ENCODE results near the gene FBF1. TPM values are rescaled to one million over a fixed set of nuclear protein-coding genes. Genes with fewer than 3 reads are reported as not detected.
A peak's percentile ranks its signal among the peaks of the same experiment; 100 is the strongest.

Gene FBF1
- total RNA-seq, 4 donors from 2014 or later = 20.4 to 23.8 (median 22.4) TPM

- intact Hi-C loops (cut with DNase I; ENCODE audit: low total_unique reads) = no loop called here
- no peak overlapping the region for H3K4me3 ChIP-seq (ENCODE audit: low read depth, poor library complexity, severe bottlenecking)
- DNase-seq (ENCODE audit: low spot score in 2 of 2) = no peak
- WGBS, 2 donors = 45 to 59% methylated on average over 15 of the region's 15 CpGs
- TF ChIP-seq, protein P1, sequence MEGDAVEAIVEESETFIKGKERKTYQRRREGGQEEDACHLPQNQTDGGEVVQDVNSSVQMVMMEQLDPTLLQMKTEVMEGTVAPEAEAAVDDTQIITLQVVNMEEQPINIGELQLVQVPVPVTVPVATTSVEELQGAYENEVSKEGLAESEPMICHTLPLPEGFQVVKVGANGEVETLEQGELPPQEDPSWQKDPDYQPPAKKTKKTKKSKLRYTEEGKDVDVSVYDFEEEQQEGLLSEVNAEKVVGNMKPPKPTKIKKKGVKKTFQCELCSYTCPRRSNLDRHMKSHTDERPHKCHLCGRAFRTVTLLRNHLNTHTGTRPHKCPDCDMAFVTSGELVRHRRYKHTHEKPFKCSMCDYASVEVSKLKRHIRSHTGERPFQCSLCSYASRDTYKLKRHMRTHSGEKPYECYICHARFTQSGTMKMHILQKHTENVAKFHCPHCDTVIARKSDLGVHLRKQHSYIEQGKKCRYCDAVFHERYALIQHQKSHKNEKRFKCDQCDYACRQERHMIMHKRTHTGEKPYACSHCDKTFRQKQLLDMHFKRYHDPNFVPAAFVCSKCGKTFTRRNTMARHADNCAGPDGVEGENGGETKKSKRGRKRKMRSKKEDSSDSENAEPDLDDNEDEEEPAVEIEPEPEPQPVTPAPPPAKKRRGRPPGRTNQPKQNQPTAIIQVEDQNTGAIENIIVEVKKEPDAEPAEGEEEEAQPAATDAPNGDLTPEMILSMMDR (IDR thresholded peaks at IDR 0.05) = no peak
- no peak for TF ChIP-seq POLR2A (IDR thresholded peaks at IDR 0.05)
Observed at GRCh38 chr17:75881678-75882454, 59.0 kb downstream of the FBF1 start.

DNA sequence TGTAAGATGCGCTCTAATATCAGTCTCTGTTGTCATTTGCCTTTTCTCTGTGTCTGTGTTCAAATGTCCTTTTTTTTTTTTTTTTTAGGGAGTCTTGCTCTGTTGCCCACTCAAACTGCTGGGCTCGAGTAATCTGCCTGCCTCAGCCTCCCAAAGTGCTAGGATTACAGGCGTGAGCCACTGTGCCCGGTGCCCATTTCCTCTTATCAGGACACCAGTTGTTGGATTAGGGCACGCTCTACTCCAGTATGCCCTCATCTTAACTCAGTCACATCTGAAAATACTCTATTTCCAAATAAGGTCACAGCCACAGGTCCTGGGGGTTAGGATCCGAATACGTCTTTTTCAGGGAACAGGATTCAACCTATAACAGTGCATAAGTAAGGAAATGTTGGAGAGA, 60.6 kb downstream of the FBF1 start:
- H3K4me3 ChIP-seq (ENCODE audit: low read depth, poor library complexity, severe bottlenecking) = no peak overlapping the region
- 74 to 76% methylated on average over 7 of the region's 7 CpGs for WGBS, 2 donors
- intact Hi-C loops (cut with DNase I; ENCODE audit: low total_unique reads) = no loop called here
- no peak for TF ChIP-seq POLR2A (IDR thresholded peaks at IDR 0.05)
- TF ChIP-seq, protein P1 (IDR thresholded peaks at IDR 0.05) = no peak
- DNase-seq (ENCODE audit: low spot score in 2 of 2) = no peak

DNA sequence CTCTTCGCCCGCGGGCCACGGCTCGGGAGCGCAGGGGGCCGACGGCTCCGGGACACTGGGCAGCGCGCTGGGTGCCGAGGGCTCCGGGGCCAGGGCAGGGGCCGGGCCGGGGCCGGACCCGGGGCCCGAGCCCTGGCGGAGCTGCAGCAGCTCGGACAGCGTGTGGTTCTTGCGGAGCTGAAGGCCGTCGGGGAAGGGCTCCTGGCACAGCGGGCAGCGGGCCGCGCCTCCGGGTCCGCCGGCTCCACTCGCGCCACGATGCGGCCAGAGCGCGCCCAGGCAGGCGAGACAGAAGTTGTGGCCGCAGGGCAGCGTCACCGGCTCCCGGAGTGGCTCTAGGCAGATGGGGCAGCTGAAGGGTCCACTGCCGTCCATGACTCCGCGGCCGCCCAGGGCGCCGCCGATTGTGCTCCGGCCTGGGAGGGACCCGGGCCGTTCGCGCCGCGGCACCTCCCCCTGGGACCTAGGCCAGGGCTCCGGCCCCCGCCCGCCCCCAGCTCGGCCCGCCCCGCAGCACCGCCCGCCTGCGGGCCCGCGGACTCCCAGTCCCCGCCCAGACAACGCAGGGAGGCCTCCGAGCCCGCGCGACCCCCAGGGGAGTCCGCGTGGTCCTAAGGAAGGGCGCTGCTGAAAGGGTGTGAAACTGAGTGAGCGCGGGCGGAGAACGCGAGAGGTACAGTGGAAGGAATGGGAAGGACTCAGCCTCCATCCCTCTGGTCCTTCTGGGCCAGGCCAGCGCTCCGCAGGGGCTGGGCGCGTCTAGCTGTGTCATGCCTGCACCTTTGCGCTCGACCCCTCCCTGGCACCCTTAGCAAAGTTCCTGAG, 62.5 kb downstream of the FBF1 start, which contains the start of gene TRIM47:
Gene TRIM47, minus strand, starts transcription at position 408 of the 825 bp plus-strand sequence. Its CDS starts 33 bp downstream, at position 375.
- intact Hi-C loops (cut with DNase I; ENCODE audit: low total_unique reads) = no loop called here
- TF ChIP-seq POLR2A (IDR thresholded peaks at IDR 0.05) = peak in 1 of 2 donors; percentile 59
- TF ChIP-seq, protein P1 (IDR thresholded peaks at IDR 0.05) = no peak
- 1 to 4% methylated on average over 19 to 38 of the region's 87 CpGs for WGBS, 2 donors
- peak within 1 kb of the TSS; percentile 81 for H3K4me3 ChIP-seq (ENCODE audit: low read depth, poor library complexity, severe bottlenecking)
- peak in 1 of 2 donors; percentile 94 for DNase-seq (ENCODE audit: low spot score in 2 of 2)

DNA sequence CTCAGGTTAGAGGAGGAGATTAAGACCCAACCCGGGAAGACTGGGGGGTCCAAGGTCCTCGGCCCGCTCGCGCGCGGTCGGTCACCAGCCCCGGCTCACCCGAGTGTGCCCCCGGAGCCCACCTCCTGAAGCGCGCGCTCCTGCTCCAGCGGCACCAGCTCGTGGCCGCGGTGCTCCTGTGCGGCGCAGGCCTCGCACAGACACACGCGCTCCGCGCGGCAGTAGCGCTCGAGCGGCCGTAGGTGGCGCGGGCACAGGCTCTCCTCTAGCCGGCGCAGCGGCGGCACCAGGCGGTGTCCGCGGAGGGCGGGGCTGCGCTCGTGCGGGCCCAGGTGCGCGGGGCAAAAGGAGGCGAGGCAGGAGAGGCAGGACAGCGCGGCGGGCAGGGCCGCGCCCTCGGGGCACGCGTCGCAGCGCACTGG, 63.1 kb downstream of the FBF1 start:
- TF ChIP-seq POLR2A (IDR thresholded peaks at IDR 0.05) = no peak
- TF ChIP-seq, protein P1 (IDR thresholded peaks at IDR 0.05) = no peak
- H3K4me3 ChIP-seq (ENCODE audit: low read depth, poor library complexity, severe bottlenecking) = peak overlapping the region; percentile 81
- WGBS, 2 donors = 0% methylated on average over 11 to 13 of the region's 56 CpGs
- peak in 1 of 2 donors; percentile 92 for DNase-seq (ENCODE audit: low spot score in 2 of 2)
- intact Hi-C loops (cut with DNase I; ENCODE audit: low total_unique reads) = no loop called here

DNA sequence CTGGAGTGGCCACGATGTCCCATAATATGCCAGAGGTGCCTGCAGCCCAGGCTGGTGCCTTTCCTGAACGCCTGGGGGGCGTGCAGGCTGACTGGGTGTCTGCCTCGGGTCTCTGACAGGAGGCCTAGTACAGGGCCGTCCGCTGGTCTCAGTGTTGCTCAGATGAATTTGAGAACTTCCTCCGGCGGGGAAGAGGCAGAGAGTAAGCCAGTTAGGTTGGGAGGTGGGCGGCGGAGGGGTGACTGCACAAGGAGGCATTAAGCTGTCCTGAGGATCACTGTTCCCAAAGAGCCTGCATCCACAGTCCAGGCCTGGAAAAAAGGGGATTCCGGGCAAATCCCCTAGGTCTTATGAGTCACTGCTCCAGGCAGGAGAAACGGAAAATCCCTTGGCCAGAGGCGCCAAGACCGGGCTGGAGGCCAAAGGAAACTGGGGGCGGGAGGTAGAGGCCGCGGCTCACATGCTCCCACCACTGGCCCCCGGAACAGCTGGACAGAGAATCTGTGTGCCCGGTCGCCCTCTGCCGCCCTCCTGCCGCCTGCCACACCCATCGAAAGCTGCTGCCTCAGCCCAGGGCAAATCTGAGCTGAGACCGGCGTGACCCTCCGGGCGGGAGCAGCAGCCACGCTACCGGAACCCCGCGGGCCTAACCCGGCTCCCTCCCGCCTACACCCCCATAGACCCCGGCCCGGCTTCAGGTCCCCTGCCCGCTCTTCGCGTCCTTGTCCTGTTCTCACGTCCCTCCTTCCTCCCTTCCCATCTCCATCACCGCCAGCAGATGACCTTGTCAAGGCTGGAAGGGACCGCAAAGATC, 63.7 kb downstream of the FBF1 start:
- TF ChIP-seq, protein P1 (IDR thresholded peaks at IDR 0.05) = no peak
- no peak for TF ChIP-seq POLR2A (IDR thresholded peaks at IDR 0.05)
- WGBS, 2 donors = 2% methylated on average over 36 of the region's 41 CpGs
- intact Hi-C loops (cut with DNase I; ENCODE audit: low total_unique reads) = no loop called here
- H3K4me3 ChIP-seq (ENCODE audit: low read depth, poor library complexity, severe bottlenecking) = peak overlapping the region; percentile 81
- DNase-seq (ENCODE audit: low spot score in 2 of 2) = peak; percentile 90 to 98
